GM18498 (cell line): ENCODE results near the gene ITGA2.
A peak's percentile ranks its signal among the peaks of the same experiment; 100 is the strongest.

Experiments used
- ATAC-seq: cut with Tn5 transposase; IDR thresholded peaks from one replicate; pipeline ENCODE4 v1.9.1; 2021; ENCODE audit warnings: mild to moderate bottlenecking, moderate library complexity; ENCODE audit not compliant: unreplicated experiment

Gene ITGA2

GRCh38 chr5:53017383-53017782, 28.2 kb downstream of the ITGA2 start:
- no peak for ATAC-seq

- ATAC-seq = no peak
Measured at GRCh38 chr5:53017794-53018391, 28.7 kb downstream of the ITGA2 start.

- no peak for ATAC-seq
Measured at GRCh38 chr5:53019320-53019719, 30.2 kb downstream of the ITGA2 start.

GRCh38 chr5:53022930-53023511, 33.9 kb downstream of the ITGA2 start:
- ATAC-seq = no peak

- peak; percentile 72 for ATAC-seq
Measured at GRCh38 chr5:53023969-53024368, 34.8 kb downstream of the ITGA2 start.

- no peak for ATAC-seq
Measured at GRCh38 chr5:53024535-53024934, 35.4 kb downstream of the ITGA2 start.

GRCh38 chr5:53025487-53025886, 36.3 kb downstream of the ITGA2 start:
- ATAC-seq = no peak

GRCh38 chr5:53027913-53028312, 38.8 kb downstream of the ITGA2 start:
- ATAC-seq = no peak

- ATAC-seq = no peak
Measured at GRCh38 chr5:53029608-53030007, 40.5 kb downstream of the ITGA2 start.

- no peak for ATAC-seq
Measured at GRCh38 chr5:53030893-53031292, 41.7 kb downstream of the ITGA2 start.

GRCh38 chr5:53031695-53032096, 42.5 kb downstream of the ITGA2 start:
- ATAC-seq = no peak

GRCh38 chr5:53032188-53032587, 43.0 kb downstream of the ITGA2 start:
- ATAC-seq = no peak

GRCh38 chr5:53034832-53035231, 45.7 kb downstream of the ITGA2 start:
- no peak for ATAC-seq

GRCh38 chr5:53035868-53036381, 46.8 kb downstream of the ITGA2 start:
- ATAC-seq = no peak

- ATAC-seq = no peak
Measured at GRCh38 chr5:53037141-53037859, 48.1 kb downstream of the ITGA2 start.

GRCh38 chr5:53038196-53038847, 49.2 kb downstream of the ITGA2 start:
- no peak for ATAC-seq

GRCh38 chr5:53039855-53040254, 50.7 kb downstream of the ITGA2 start:
- no peak for ATAC-seq

- ATAC-seq = peak; percentile 99
Measured at GRCh38 chr5:53041071-53041692, 52.0 kb downstream of the ITGA2 start.

- no peak for ATAC-seq
Measured at GRCh38 chr5:53041740-53042139, 52.6 kb downstream of the ITGA2 start.

- no peak for ATAC-seq
Measured at GRCh38 chr5:53045263-53045662, 56.1 kb downstream of the ITGA2 start.

- no peak for ATAC-seq
Measured at GRCh38 chr5:53048248-53048647, 59.1 kb downstream of the ITGA2 start.
